ENCODE measurements around the gene GAL3ST2.

DNA sequence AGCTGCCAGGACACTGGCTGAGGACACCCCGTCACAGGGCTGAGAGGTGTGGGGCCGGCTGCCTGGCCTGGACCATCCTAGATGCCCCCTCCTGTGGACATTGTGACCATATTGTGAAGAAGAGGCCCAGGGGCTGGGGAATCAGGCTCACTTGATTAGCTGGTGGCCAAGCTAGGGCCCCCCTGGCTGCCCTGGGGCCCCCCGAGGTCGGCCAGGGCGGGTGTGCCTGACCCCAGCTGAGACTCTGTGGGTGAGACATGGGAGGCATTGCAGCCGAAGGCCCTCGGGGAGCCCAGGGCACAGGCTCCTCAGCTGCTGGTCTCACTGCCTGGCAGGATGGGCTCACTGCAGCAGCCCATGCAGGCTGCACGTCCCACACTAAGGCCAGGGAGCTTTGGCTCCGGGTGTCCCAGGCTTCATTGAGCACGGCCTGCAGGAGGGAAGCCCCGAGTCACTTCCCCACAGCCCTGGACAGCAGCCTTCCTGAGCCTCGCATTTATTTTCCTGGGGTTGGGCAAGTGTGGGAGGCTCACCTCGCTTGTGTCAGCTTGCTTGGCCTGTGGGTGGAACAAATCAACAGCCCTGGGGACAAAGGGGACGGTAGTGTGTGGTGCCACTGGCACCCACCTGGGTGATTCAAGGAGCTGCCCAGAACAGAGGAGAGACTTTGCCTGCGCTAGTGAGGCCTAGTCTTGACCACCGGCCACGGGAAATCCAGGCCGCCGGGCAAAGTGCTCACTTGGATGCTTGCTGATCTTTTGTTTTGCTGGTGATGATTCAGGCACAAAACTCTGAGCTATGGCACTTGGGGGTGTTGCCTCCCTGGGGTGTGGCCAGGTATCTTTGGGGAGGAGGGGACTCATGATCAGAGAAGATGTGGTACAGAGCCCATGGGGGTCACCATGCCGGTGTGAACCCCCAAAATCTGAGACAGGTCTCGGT, 1.3 kb downstream of the GAL3ST2 start:
- TF ChIP-seq, protein P1, sequence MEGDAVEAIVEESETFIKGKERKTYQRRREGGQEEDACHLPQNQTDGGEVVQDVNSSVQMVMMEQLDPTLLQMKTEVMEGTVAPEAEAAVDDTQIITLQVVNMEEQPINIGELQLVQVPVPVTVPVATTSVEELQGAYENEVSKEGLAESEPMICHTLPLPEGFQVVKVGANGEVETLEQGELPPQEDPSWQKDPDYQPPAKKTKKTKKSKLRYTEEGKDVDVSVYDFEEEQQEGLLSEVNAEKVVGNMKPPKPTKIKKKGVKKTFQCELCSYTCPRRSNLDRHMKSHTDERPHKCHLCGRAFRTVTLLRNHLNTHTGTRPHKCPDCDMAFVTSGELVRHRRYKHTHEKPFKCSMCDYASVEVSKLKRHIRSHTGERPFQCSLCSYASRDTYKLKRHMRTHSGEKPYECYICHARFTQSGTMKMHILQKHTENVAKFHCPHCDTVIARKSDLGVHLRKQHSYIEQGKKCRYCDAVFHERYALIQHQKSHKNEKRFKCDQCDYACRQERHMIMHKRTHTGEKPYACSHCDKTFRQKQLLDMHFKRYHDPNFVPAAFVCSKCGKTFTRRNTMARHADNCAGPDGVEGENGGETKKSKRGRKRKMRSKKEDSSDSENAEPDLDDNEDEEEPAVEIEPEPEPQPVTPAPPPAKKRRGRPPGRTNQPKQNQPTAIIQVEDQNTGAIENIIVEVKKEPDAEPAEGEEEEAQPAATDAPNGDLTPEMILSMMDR (IDR thresholded peaks at IDR 0.05) = no peak
- no peak for TF ChIP-seq POLR2A (IDR thresholded peaks at IDR 0.05)

Measured in uterus (tissue), 2 donors.